IMR-90 (cell line): Measurements from ENCODE around the gene ABHD2.

Experiments
- FOS ChIP-seq: fragments of 150-350 bp; IDR thresholded peaks from 2 replicates; pipeline ENCODE4 v1.6.1; 2016; ENCODE audit warnings: low read depth, low read length
- POLR2A ChIP-seq: IDR thresholded peaks from 2 replicates; pipeline ENCODE4 v1.6.1; 2012; ENCODE audit warnings: mild to moderate bottlenecking, low read depth, low read length
- SMC3 ChIP-seq: fragments of 150-350 bp; IDR thresholded peaks from 2 replicates; pipeline ENCODE4 v1.6.1; 2016; ENCODE audit warnings: low read depth, mild to moderate bottlenecking, antibody characterized with exemption, low read length, moderate library complexity
- TF ChIP-seq, protein P1 (sequence below): conservative IDR thresholded peaks from 2 replicates; pipeline ENCODE4 v1.5.1; 2012; ENCODE audit warnings: mild to moderate bottlenecking, low read depth, low read length, improper control_type of control experiment

DNA sequence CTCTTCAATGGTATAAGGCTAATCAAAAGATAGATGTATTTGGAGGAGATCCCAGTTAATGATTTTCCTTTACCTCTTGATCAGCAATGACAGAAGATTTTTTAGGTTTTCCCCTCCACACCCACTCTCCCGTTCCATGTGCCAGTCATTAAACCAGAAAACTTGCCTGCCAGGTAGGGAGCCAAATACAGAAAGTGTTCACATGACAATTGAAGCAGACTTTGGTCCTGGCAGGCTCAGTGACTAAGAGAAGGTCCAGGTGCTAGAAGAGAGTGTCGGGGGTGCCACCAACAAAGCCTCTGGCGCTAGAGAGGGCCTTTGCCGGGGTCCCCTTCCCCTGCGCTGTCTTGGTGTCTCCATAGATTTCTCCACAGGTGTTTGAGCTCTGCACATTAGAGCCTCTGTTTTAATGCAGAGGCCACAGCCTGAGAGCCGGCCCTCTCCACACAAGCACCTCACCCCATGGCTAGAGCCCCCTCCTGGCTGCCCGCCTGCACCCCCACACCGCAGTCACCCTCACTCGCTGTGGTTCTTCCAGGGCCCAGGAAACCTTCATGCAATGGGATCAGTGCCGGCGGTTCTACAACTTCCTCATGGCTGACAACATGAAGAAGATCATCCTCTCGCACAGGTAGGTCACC is 96.8 kb downstream of the ABHD2 start:
- TF ChIP-seq, protein P1, sequence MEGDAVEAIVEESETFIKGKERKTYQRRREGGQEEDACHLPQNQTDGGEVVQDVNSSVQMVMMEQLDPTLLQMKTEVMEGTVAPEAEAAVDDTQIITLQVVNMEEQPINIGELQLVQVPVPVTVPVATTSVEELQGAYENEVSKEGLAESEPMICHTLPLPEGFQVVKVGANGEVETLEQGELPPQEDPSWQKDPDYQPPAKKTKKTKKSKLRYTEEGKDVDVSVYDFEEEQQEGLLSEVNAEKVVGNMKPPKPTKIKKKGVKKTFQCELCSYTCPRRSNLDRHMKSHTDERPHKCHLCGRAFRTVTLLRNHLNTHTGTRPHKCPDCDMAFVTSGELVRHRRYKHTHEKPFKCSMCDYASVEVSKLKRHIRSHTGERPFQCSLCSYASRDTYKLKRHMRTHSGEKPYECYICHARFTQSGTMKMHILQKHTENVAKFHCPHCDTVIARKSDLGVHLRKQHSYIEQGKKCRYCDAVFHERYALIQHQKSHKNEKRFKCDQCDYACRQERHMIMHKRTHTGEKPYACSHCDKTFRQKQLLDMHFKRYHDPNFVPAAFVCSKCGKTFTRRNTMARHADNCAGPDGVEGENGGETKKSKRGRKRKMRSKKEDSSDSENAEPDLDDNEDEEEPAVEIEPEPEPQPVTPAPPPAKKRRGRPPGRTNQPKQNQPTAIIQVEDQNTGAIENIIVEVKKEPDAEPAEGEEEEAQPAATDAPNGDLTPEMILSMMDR = no peak
- TF ChIP-seq FOS (no peak), POLR2A (no peak), SMC3 (no peak)
